Adrenal gland (tissue), 5 donors: Measurements from ENCODE around the gene NOS1.

Source experiments
- CTCF ChIP-seq, 6 experiments: fragments of 450-650 bp in 4 of 6; fragments of 200-600 bp in 2 of 6; sonication (generic) in 1 of 6; IDR thresholded peaks; 1 replicate in 5 of 6; 2 replicates in 1 of 6; pipeline versions ENCODE4 v1.5.1 to v1.8.0; 2016 to 2021; ENCODE audit warnings: antibody characterized with exemption in 6 of 6, mild to moderate bottlenecking in 2 of 6, moderate library complexity in 1 of 6
- POLR2A ChIP-seq, 2 donors: fragments of 450-650 bp; IDR thresholded peaks; one replicate each; pipeline ENCODE4 v1.6.1; 2017; ENCODE audit warnings: antibody characterized with exemption in 2 of 2, mild to moderate bottlenecking in 2 of 2, moderate library complexity in 1 of 2
- donor health status: DM: no; HTN: no; CAD: no.

GRCh38 chr12:117227000-117227653 lies 134.3 kb downstream of the NOS1 start:
- TF ChIP-seq CTCF (IDR thresholded peaks at IDR 0.05) (no peak), POLR2A (IDR thresholded peaks at IDR 0.05) (no peak)
